ENCODE results near the gene TSC1. TPM values are rescaled to one million over a fixed set of nuclear protein-coding genes. Genes with fewer than 3 reads are reported as not detected.

TSC1 gene
- polyA plus RNA-seq, 4 donors = 38.2 to 59.5 (median 45.5) TPM

- no peak for DNase-seq (ENCODE audit: low read depth in 4 of 4, low spot score in 3 of 4)
Observed at GRCh38 chr9:132873403-132873802, 71.0 kb downstream of the TSC1 start.

GRCh38 chr9:132869266-132869665, 75.2 kb downstream of the TSC1 start:
- no peak for DNase-seq (ENCODE audit: low read depth in 4 of 4, low spot score in 3 of 4)

- no peak for DNase-seq (ENCODE audit: low read depth in 4 of 4, low spot score in 3 of 4)
Observed at GRCh38 chr9:132866898-132867297, 77.5 kb downstream of the TSC1 start.

DNA sequence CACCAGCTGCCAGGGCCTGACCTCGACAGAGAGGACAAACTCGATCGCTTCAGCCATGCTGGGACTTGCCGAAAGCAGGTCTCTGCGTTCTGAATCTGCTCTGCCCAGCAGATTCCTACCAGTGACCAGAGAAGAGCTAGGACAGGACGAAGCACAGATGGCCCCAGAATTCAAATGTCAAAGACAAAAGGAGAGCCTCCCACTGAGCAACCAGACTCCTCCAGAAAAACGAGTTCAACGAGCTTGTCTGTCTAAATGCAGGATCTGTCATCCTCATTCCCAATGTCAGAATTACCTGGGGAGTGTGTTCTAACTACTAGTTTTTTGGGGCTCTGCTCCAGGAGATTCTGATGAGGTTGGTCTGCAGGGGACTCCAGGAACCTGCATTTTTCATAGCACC, 79.7 kb downstream of the TSC1 start:
- DNase-seq (ENCODE audit: low read depth in 4 of 4, low spot score in 3 of 4) = no peak

DNA sequence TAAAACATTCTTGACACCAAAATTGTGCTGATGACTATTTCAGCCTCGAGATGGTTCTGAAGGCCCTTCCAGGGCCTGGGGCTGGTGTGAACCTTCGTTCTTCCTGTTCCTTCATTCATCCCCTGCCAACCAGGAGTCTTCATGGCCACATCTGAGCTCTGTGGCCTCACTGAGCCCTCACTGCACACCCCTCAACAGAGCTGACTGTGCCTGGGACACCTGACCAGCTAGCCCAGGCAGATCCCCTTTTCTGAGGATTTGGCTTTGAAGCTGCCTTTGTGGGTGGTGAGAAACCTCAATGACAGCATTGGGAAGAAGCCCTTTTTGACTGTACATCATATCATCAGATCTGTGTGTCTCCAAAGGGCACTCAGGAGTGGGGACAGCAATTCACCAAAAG, 80.1 kb downstream of the TSC1 start:
- no peak for DNase-seq (ENCODE audit: low read depth in 4 of 4, low spot score in 3 of 4)

DNA sequence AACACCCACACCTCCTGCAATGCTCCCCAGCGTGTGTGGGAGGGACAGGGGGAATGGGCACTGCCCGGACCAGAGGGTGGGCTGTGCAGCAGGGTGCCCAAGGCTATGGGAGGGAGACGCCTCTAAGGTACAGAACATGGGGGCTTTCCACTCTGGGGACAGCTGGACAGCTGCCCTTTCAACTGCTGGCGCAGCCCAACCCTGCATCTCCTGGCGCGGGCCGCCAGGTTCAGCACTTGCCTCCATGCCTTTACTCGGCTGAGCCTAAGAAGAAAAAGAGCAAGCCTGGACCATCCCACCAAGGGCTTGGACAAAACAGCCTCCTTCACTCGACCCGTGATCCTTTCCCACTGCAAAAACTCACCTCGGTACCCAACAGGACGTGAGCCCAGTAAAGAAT, 81.3 kb downstream of the TSC1 start:
- no peak for DNase-seq (ENCODE audit: low read depth in 4 of 4, low spot score in 3 of 4)

DNA sequence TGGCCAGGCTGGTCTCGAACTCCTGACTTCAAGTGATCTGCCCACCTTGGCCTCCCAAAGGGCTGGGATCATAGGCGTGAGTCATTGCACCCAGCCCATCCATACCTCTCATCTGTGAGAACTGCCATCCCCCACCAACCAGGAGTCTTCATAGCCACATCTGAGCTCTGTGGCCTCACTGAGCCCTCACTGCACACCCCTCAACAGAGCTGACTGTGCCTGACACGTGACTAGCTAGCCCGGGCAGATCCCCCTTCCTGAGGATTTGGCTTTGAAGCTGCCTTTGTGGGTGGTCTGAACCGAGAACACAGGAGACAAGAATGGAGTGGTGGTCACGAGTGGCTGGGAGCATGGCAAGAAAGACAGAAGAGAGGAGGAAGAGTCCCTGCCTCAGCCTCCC, 81.9 kb downstream of the TSC1 start:
- no peak for DNase-seq (ENCODE audit: low read depth in 4 of 4, low spot score in 3 of 4)

GRCh38 chr9:132861666-132862065, 82.8 kb downstream of the TSC1 start:
- DNase-seq (ENCODE audit: low read depth in 4 of 4, low spot score in 3 of 4) = no peak

DNA sequence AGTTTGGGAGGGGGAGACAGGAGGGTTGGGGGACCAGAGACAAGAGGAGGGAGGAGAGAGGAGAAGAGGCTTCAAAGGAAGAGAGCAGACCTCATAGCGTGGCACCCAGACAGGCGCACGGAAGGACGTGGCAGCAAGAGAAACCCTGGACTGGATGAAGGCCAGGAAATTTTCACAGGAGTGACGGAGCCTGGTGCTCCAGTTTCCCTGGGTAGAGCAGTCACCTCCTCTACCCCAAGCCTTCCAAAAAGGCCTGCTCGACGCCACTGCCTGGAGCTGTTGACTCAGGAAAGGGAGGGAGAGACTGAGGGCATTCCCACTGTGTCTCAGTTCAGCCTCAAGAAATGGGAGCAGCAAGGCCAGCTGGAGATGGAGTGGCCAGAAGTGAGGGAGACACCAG, 85.7 kb downstream of the TSC1 start:
- DNase-seq (ENCODE audit: low read depth in 4 of 4, low spot score in 3 of 4) = no peak

- DNase-seq (ENCODE audit: low read depth in 4 of 4, low spot score in 3 of 4) = no peak
Observed at GRCh38 chr9:132857616-132858342, 86.6 kb downstream of the TSC1 start.

DNA sequence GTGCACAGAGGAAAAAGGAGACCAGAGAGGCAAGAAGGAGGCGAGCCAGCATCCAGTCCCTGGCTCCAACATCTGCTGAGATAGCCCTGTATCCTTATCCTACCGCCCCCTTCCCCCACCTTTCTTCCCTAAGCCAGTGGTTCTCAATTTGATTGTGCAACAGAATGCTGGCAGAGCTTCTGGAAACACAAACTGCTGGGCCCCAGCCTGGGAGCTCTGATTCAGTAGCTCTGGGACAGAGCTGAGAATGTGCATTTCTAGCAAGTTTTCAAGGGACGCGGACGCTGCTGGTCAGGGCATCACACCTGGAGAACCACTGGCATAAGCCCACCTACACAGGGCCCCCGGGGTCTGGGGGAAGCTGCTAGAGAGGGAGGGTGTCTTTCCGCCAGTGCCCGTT, 87.4 kb downstream of the TSC1 start:
- no peak for DNase-seq (ENCODE audit: low read depth in 4 of 4, low spot score in 3 of 4)

GRCh38 chr9:132855904-132856303, 88.5 kb downstream of the TSC1 start:
- no peak for DNase-seq (ENCODE audit: low read depth in 4 of 4, low spot score in 3 of 4)

DNA sequence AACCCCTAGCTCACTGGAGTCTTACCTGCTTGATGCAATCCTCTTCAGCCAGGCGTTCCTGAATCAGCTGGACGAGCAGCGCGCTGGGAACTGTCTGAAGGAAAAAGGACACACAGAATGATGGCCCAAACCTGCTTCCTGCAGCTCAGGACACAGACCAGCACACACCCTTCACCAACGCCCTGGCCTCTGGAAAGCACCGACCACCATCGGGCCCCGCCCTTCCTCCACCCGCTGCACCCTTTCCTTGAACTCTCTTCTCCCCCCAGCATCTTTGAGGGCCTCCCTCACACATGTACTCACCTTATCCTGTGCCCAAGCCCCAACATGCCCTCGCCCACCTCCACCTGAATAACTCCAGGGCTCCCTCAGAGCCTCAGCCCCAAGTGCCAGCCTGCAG, 89.6 kb downstream of the TSC1 start:
- DNase-seq (ENCODE audit: low read depth in 4 of 4, low spot score in 3 of 4) = no peak

DNA sequence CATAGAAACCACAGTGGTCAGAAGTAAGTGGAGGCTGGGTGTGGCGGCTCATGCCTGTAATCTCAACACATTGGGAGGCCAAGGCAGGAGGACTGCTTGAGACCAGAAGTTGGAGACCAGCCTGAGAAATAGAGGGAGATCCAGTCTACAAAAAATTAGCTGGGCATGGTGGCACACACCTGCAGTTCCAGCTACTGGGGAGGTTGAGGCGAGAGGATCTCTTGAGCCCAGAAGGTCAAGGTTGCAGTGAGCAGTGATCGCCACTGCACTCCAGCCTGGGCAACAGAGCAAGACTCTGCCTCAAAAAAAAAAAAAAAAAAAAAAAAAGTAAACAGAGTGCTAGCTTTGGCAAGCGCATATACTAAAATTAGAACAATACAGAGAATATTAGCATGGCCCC, 90.9 kb downstream of the TSC1 start:
- DNase-seq (ENCODE audit: low read depth in 4 of 4, low spot score in 3 of 4) = no peak

DNA sequence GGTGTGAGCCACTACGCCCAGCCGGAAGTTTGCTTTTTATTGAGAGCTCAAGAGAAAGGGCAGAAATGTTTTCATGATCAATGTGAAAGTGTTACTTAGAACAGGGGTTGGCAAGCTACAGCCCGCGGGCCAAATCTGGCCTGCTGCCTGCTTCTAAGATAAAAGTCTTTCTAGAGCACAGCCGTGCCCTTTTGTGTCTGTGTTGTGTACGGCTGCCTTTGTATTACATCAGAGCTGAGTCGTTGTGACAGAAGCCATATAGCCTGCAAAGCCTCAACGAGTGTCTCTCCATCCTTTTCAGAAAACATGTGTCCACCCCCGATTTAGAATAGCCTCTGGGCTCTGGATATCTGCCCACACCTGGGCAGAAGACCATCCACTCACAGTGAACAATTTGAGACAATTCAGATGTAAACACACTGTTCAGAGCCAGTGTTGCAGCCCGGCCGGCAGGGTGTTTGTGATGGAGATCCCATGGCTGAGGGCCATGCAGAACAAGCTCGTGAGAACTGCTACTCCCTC, 95.2 kb downstream of the TSC1 start:
- no peak for DNase-seq (ENCODE audit: low read depth in 4 of 4, low spot score in 3 of 4)

- DNase-seq (ENCODE audit: low read depth in 4 of 4, low spot score in 3 of 4) = no peak
Observed at GRCh38 chr9:132846918-132847515, 97.4 kb downstream of the TSC1 start.

GRCh38 chr9:132846109-132846917, 98.1 kb downstream of the TSC1 start:
- DNase-seq (ENCODE audit: low read depth in 4 of 4, low spot score in 3 of 4) = no peak

- DNase-seq (ENCODE audit: low read depth in 4 of 4, low spot score in 3 of 4) = no peak
Observed at GRCh38 chr9:132842124-132843044, 102.0 kb downstream of the TSC1 start.
